Endothelial cell of umbilical vein (primary cell): ENCODE results near the gene JUND. TPM values are rescaled to one million over a fixed set of nuclear protein-coding genes. Genes with fewer than 3 reads are reported as not detected.

Experiments
- BruUV-seq: library from RNA; stranded (reverse); fragments of 400-500 nt; replicated peaks from 2 replicates; lab custom pipeline; 2021; lab: Mats Ljungman, UMichigan
- CTCF ChIA-PET: fragments of 300-600, 350-600 bp; sonication (Branson Sonifier 250); formaldehyde crosslinking; loops from one replicate; lab custom pipeline; 2021; ENCODE audit warnings: antibody characterized with exemption, inconsistent platforms; lab: Charles Lee
- POLR2A ChIA-PET: fragments of 300-600, 350-600 bp; sonication (Branson Sonifier 250); formaldehyde crosslinking; loops from one replicate; lab custom pipeline; 2021; ENCODE audit warnings: antibody characterized with exemption, inconsistent platforms; lab: Charles Lee
- DNase-seq: peaks from one replicate; pipeline ENCODE4 v3.0.0-alpha.2; 2011; ENCODE audit warnings: low read depth, low spot score
- FAIRE-seq: peaks from 2 replicates; lab custom pipeline; 2011; peaks lifted over from hg19 to GRCh38; lab: Jason Lieb, UNC
- H2AFZ ChIP-seq: 2 replicates; pipeline ENCODE4 v1.6.0; 2012; ENCODE audit warnings: low read depth, low read length, control low read depth, inconsistent platforms
- H3K27ac ChIP-seq: 2 replicates; pipeline ENCODE4 v1.5.1; 2011; ENCODE audit warnings: low read depth, mild to moderate bottlenecking, control low read depth, low read length, moderate library complexity; ENCODE audit not compliant: insufficient read depth
- H3K27me3 ChIP-seq, 2 experiments: 2 replicates each; pipeline versions ENCODE4 v1.6.0 to v1.6.1; 2011; ENCODE audit warnings: low read length in 2 of 2, mixed read lengths in 1 of 2; ENCODE audit not compliant: control insufficient read depth in 2 of 2, insufficient read depth in 2 of 2
- H3K36me3 ChIP-seq, 2 experiments: 2 replicates in 1 of 2; 3 replicates in 1 of 2; pipeline ENCODE4 v1.5.1; 2011; ENCODE audit warnings: low read length in 2 of 2, mild to moderate bottlenecking in 1 of 2, moderate library complexity in 1 of 2; ENCODE audit not compliant: control insufficient read depth in 2 of 2, insufficient read depth in 2 of 2; ENCODE audit errors: extremely low read depth in 1 of 2
- H3K4me1 ChIP-seq: 3 replicates; pipeline ENCODE4 v1.5.1; 2011; ENCODE audit warnings: mild to moderate bottlenecking, low read length; ENCODE audit not compliant: control insufficient read depth, insufficient read depth; ENCODE audit errors: extremely low read depth
- H3K4me2 ChIP-seq: 2 replicates; pipeline ENCODE4 v1.6.1; 2011; ENCODE audit warnings: low read length, control low read depth, mixed read lengths; ENCODE audit not compliant: insufficient read depth
- H3K4me3 ChIP-seq, 3 experiments: fragments of 200-600 bp in 1 of 3; sonication (generic), shearing (Covaris generic) in 1 of 3; replicated peaks in 1 of 3; 2 replicates each; pipeline ENCODE4 v1.5.1; 2011 to 2016; ENCODE audit warnings: control low read depth in 3 of 3, low read length in 3 of 3, mild to moderate bottlenecking in 2 of 3, inconsistent platforms in 1 of 3, low read depth in 1 of 3, moderate library complexity in 1 of 3; ENCODE audit not compliant: insufficient read depth in 1 of 3
- H3K79me2 ChIP-seq: 2 replicates; pipeline ENCODE4 v1.6.0; 2012; ENCODE audit warnings: low read length, inconsistent platforms; ENCODE audit not compliant: control insufficient read depth, insufficient read depth
- H3K9ac ChIP-seq: replicated peaks from 2 replicates; pipeline ENCODE3; 2011; ENCODE audit warnings: low read length, control low read depth; ENCODE audit not compliant: insufficient read depth; ENCODE audit errors: extremely low read depth
- H3K9me1 ChIP-seq: replicated peaks from 3 replicates; pipeline ENCODE4 v1.6.0; 2011; ENCODE audit warnings: mild to moderate bottlenecking, low read length; ENCODE audit not compliant: control insufficient read depth, insufficient read depth; ENCODE audit errors: extremely low read depth
- H3K9me3 ChIP-seq: replicated peaks from 2 replicates; pipeline ENCODE4 v1.5.1; 2012; ENCODE audit warnings: low read length, inconsistent platforms; ENCODE audit not compliant: control insufficient read depth, insufficient read depth
- H4K20me1 ChIP-seq: replicated peaks from 2 replicates; pipeline ENCODE3; 2011; ENCODE audit warnings: mild to moderate bottlenecking, low read length; ENCODE audit not compliant: control insufficient read depth, insufficient read depth; ENCODE audit errors: extremely low read depth
- CTCF ChIP-seq, 2 donors: IDR thresholded peaks; 1 replicate in 1 of 2; 2 replicates in 1 of 2; pipeline ENCODE4 v1.5.1; 2011; ENCODE audit warnings: low read length in 2 of 2, mild to moderate bottlenecking in 2 of 2, moderate library complexity in 2 of 2, control low read depth in 1 of 2, inconsistent platforms in 1 of 2, low read depth in 1 of 2; ENCODE audit not compliant: insufficient read depth in 1 of 2; ENCODE audit errors: extremely low read depth in 1 of 2
- EZH2 ChIP-seq: IDR thresholded peaks from 2 replicates; pipeline ENCODE4 v1.6.1; 2012; ENCODE audit warnings: borderline replicate concordance, low read depth, mild to moderate bottlenecking, moderate library complexity, low read length, inconsistent platforms; ENCODE audit not compliant: severe bottlenecking
- FOS ChIP-seq: IDR thresholded peaks from 2 replicates; pipeline ENCODE4 v1.6.1; 2011; ENCODE audit warnings: mild to moderate bottlenecking, low read length, moderate library complexity, borderline replicate concordance; ENCODE audit not compliant: insufficient read depth
- GATA2 ChIP-seq: IDR thresholded peaks from 2 replicates; pipeline ENCODE4 v1.7.0; 2011; ENCODE audit warnings: low read depth, mild to moderate bottlenecking, moderate library complexity, mixed read lengths, low read length; ENCODE audit not compliant: insufficient read length, insufficient read depth
- JUN ChIP-seq: IDR thresholded peaks from 2 replicates; pipeline ENCODE4 v1.6.1; 2011; ENCODE audit warnings: borderline replicate concordance, low read depth; ENCODE audit not compliant: insufficient read length, insufficient read depth
- MAX ChIP-seq: IDR thresholded peaks from 2 replicates; pipeline ENCODE4 v1.6.1; 2011; ENCODE audit not compliant: insufficient read depth, insufficient read length
- MYC ChIP-seq: IDR thresholded peaks from one replicate; pipeline ENCODE4 v1.6.1; 2011; ENCODE audit warnings: mild to moderate bottlenecking, low read depth, low read length
- POLR2A ChIP-seq: IDR thresholded peaks from 2 replicates; pipeline ENCODE4 v1.6.1; 2012; ENCODE audit warnings: low read depth, mild to moderate bottlenecking, control low read depth, low read length
- POLR2AphosphoS5 ChIP-seq: IDR thresholded peaks from 2 replicates; pipeline ENCODE4 v1.6.1; 2012; ENCODE audit warnings: low read depth, mild to moderate bottlenecking, control low read depth, low read length, moderate library complexity; ENCODE audit not compliant: insufficient read depth
- dilution Hi-C: fragments of 300-500 bp; cut with MboI; formaldehyde crosslinking; loops from one replicate; pipeline ENCODE4 v1.15.0; 2019; ENCODE audit warnings: low sequenced_read_pairs; ENCODE audit not compliant: extremely low pct_ligation_motif_present
- intact Hi-C: fragments of 100-400 bp; cut with micrococcal nuclease; formaldehyde crosslinking; loops from one replicate; pipeline ENCODE4 v1.10.0; 2022
- polyA plus RNA-seq, 4 experiments: library from polyadenylated mRNA; depleted of rRNA in 3 of 4; stranded (reverse) in 3 of 4; unstranded in 1 of 4; fragments of >200 nt; gene quantifications; 2 replicates each; pipeline versions ENCODE4 v1.2.1 to v1.2.3, GENCODE V29; 2011 to 2012; ENCODE audit warnings: missing spikeins in 1 of 4
- total RNA-seq: library from RNA; stranded (reverse); gene quantifications from 2 replicates; pipeline ENCODE4 v1.2.3, GENCODE V29; 2021

JUND gene
- total and polyA plus RNA-seq, 2 donors (not counting 3 experiments of a cell fraction or from before 2014, with no cell fraction given), result 91.4 to 130 TPM

GRCh38 chr19:18313398-18313797 lies 32.0 kb upstream of the JUND start:
- ChIA-PET POLR2A (interaction anchor here (1.5 kb wide), 1 partner anchor 34 kb away, joined by 14 read pairs; no protein-coding TSS in a partner anchor), CTCF (interaction anchor here (0.8 to 1.5 kb wide), 2 partner anchors 9 to 34 kb away, joined by 3 to 4 read pairs; partner anchors contain the start of gene LSM4)
- no peak for DNase-seq
- intact Hi-C loops (no loop called here), dilution Hi-C loops (no loop called here)
- H3K79me2 ChIP-seq, result no peaks in the 10 kb centered on the region
- no TSS peak for BruUV-seq
- H3K9me3 ChIP-seq, result no peaks in the 10 kb centered on the region
- H3K4me3 ChIP-seq, result no peak overlapping the region
- H4K20me1 ChIP-seq, result no peaks in the 10 kb centered on the region
- H3K36me3 ChIP-seq, result peaks cover 0 to 15% of the 10 kb centered on the region in 2 experiments
- TF ChIP-seq FOS (no peak), JUN (no peak), POLR2AphosphoS5 (no peak), EZH2 (no peak)
- no peak overlapping the region for H3K27ac ChIP-seq
- H3K4me1 ChIP-seq, result peaks cover 9% of the 10 kb centered on the region
- no peaks in the 10 kb centered on the region for H3K9me1 ChIP-seq
- no peak for FAIRE-seq
- H2AFZ ChIP-seq, result no peak overlapping the region
- H3K27me3 ChIP-seq, result no peaks in the 10 kb centered on the region
- H3K9ac ChIP-seq, result no peak overlapping the region
- no peak overlapping the region for H3K4me2 ChIP-seq

GRCh38 chr19:18312092-18312534 lies 30.7 kb upstream of the JUND start:
- POLR2A ChIA-PET, result interaction anchor here (1.5 kb wide), 1 partner anchor 32 kb away, joined by 14 read pairs; no protein-coding TSS in a partner anchor
- Histone ChIP-seq H3K79me2 (no peaks in the 10 kb centered on the region), H3K36me3 (peaks cover 0 to 15% of the 10 kb centered on the region in 2 experiments), H3K27ac (no peak overlapping the region), H3K4me1 (no peaks in the 10 kb centered on the region), H3K9me1 (no peaks in the 10 kb centered on the region), H4K20me1 (no peaks in the 10 kb centered on the region), H3K9me3 (no peaks in the 10 kb centered on the region), H2AFZ (no peak overlapping the region), H3K27me3 (no peaks in the 10 kb centered on the region), H3K9ac (no peak overlapping the region), H3K4me2 (no peak overlapping the region), H3K4me3 (no peak overlapping the region)
- BruUV-seq, result no TSS peak
- no peak for DNase-seq
- TF ChIP-seq CTCF (IDR thresholded peaks at IDR 0.05; ENCODE audit: extremely low read depth in 1 of 2, insufficient read depth in 1 of 2, low read depth in 1 of 2, low read length in 2 of 2) (no peak), GATA2 (no peak), FOS (no peak), POLR2A (no peak), POLR2AphosphoS5 (no peak), EZH2 (no peak), MAX (no peak), JUN (no peak), MYC (no peak)
- dilution Hi-C loops, result no loop called here
- CTCF ChIA-PET, result interaction anchor here (1.5 kb wide), 1 partner anchor 10 kb away, joined by 3 read pairs; the partner anchor contains the start of gene LSM4
- intact Hi-C loops, result no loop called here
- no peak for FAIRE-seq
